Cerebellar nuclear complex (tissue), 1 donor: ENCODE data around the gene ASPHD1.
"Not testable (repeated sequence)": the region's sequence is repeated elsewhere in the genome, so short reads cannot be mapped to it uniquely, and the experiment has no call there.

Experiments
- DNase-seq, 2 experiments: peaks; one replicate each; lab custom pipeline; 2025; lab: John Stamatoyannopoulos, UW

The ASPHD1 gene

DNA sequence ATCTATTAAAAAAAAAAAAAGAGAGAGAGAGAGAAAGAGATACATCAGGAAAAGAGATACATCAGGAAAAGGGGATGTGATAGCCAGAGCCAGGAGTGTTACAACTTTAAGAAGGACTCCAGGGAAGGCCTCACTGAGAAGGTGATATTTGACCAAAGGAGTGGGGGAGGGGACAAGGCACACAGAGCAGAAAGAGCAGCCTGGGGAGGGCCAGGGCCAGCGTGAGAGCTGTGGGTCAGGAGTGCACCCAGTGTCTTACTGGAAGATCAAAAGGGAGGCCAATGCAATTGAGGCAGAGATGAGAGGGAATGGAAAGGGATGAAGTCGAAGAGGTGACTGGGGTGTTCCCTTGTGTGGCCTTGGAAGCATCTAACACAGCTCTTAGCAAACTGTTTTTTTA lies 7.7 kb downstream of the ASPHD1 start:
- no peak for DNase-seq

- no peak for DNase-seq
Observed at GRCh38 chr16:29908719-29909220, 8.5 kb downstream of the ASPHD1 start.

- no peak for DNase-seq
Observed at GRCh38 chr16:29909391-29909790, 9.1 kb downstream of the ASPHD1 start.

DNA sequence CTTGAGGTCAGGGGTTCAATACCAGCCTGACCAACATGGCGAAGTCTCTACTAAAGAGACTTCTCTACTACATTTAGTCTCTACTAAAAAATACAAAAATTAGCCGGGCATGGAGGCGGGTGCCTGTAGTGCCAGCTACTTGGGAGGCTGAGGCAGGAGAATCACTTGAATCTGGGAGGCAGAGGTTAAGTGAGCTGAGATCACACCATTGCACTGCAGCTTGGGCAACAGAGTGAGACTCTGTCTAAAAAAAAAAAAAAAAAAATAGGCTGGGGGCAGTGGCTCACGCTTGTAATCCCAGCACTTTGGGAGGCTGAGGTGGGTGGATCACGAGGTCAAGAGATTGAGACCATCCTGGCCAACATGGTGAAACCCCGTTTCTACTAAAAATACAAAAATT lies 9.6 kb downstream of the ASPHD1 start:
- DNase-seq, result not testable (repeated sequence)

- no peak for DNase-seq
Observed at GRCh38 chr16:29910819-29911675, 10.8 kb downstream of the ASPHD1 start.

DNA sequence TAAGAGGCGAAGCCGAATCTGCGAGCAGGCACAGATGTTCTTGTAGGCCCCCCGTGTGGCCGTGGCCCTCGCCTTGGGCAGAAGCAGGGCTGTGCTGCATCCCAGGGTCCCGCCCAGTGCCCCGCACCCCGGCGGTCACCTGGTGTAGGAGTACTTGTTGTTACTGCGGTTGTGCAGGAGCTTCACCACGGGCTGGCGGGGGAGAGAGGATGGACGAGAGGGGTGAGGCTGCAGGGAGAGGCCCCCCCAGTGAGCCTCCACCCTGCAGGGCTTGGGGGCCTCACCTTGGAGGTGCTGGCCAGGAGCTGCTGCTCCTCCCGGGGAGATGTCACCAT lies 11.4 kb downstream of the ASPHD1 start:
- DNase-seq, result no peak

DNA sequence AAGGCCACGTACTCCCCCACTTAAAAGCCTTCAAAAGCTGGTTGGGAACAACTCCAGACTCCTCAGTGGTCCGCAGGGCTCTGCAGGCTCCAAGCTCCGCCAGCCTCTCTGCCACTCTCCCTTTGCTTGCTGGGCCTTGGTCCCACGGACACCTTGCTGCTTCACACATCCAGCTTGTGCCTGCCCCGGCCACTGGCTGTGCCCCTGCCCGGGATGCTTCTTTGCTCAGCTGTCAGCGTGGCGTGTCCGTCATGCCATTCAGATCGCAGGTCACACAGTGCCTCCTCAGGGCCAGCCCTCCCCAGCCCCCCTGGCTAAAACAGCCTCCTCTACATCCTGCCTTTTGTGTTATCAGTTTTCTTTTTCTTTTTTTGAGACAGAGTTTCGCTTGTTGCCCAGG lies 11.8 kb downstream of the ASPHD1 start:
- no peak for DNase-seq

DNA sequence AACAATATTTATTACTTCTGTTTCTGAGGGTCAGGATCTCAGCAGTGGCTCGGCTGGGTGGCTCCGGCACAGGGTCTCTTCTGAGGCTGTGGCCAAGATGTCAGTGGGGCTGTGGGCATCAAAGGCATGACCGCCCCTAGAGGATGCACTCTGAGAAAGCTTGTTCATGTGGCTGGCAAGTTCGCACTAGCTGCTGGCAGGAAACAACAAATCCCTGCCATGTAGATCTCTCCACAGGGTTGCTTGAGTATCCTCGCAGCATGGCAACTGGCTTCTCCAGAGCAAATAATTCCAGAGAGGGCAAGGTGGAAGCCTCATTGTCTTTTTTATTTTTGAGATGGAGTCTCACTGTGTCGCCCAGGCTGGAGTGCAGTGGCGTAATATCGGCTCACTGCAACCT lies 13.2 kb downstream of the ASPHD1 start:
- DNase-seq, result no peak

GRCh38 chr16:29915590-29916247 lies 15.4 kb downstream of the ASPHD1 start:
- no peak for DNase-seq

- no peak for DNase-seq
Observed at GRCh38 chr16:29916979-29917378, 16.7 kb downstream of the ASPHD1 start.

DNA sequence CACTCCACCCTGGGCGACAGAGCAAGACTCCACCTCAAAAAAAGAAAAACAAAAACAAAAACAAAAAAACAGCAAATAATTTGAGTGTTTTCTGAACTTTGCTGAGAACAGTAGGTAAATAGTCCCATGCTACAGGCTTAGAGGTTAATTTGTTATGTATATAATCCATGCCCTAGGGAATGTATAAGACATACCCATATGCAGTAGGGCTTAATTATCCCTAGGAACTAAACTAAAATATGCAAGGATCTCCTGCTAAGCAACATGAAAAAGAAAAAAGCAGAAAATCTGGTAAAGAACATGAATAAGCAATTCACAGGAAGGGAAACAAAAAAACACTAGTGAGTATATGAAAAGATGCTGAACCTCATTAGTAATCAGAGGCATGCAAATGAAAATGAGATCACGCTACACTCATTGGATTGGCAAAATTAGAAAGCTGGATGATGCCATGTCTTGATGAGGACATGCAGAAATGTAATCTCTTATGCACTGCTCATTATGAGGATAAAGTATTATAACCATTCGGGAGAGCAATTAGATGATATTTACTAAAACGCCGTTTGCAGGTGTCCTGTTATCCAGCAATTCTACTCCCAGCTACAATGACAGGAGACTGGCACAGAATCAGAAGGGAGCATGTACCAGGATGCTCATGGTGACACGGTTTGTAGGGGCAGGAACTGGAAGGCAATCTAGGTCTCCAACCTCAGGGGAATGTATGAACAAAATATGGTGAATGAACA lies 20.2 kb downstream of the ASPHD1 start:
- DNase-seq, result no peak

DNA sequence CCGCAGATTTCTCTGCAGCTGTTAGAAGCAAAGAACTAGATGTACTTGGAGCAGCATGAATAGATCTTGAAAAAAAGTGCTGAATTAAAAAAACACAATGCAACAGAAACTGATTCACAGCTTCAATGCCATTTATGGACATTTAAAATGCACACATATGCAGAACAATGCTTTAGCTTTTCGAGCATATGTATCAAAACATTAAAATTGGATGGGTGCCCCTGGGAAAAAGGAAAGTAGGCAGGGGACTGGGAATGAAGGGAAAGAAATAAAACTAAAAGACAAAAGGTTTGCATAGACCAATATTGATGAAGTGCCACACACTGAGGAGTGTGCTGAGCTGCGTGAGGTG lies 20.7 kb downstream of the ASPHD1 start:
- no peak for DNase-seq

- DNase-seq, result no peak
Observed at GRCh38 chr16:29922326-29922725, 22.0 kb downstream of the ASPHD1 start.

GRCh38 chr16:29922986-29923501 lies 22.8 kb downstream of the ASPHD1 start:
- no peak for DNase-seq

DNA sequence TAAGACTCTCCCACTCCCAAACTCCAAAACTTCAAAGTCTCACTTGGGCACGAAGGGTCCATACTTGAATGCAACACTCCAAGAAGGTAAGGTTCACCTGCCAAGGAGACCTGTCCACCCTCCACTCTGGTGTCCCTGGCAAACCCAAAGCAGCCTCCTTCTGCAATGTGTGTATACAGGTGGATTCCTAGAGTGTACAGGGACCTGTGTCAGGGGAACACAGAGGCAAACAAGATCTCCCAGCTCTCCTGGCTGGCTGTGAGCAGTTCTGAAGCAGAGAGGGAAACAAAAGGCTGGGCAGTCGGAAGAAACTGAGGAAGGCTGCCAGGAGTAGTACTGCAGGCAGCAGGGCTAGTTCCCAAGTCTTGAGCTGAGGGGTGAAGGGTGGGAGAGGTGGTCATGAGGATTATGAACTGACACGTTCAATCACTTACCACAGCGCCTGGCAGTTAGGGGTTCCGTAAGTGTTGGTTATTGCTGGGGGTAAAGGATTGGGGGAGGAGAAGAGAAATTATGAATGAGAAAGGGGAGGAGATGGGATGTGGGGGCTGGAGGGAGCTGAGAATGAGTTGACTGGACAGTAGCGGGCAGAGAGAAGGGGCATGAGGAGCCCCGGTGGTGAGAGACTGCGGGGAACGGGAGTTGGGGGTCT lies 24.9 kb downstream of the ASPHD1 start:
- no peak for DNase-seq

DNA sequence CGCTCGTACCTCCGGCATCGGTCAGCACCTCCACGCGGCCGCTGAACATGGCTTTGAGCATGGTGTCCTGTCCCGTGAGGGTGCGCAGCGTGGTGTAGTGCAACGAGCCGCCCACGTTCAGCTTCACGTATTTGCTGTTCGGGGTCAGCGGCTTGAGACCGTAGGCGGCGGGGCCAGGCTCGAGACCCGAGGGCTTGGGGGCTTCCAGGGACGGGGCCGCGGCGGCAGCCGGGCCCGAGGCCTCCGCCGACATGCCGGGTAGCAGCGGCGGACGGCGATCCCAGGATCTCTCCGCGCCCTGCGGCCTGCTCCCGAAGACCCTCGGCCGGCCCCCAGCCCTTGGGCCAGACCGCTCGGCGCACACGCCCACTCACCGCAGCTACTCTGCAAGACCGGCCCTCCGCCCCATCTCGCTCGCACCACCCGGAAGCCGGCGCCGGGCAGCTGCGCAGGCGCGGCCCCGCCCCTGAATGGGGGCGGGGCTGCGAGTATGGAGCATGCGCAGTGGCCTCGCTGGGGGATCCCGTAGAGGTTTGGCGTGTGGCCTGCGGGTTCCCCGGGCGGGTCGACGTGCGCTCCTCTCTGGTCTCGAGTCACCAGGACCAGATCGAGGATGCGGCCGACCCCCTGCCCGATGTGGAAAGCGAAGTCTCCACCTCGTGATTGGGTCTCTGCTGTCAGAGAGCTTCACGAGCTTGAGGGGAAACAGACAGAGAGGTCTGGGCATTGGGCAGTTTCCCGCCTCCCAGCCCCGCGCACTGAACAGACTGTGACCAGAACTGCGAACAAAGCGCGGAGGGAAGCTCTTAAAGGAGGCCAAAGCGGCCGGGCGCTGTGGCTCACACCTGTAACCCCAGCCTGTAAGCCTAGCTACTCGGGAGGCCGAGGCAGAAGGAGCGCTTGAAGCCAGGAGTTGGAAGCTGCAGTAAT lies 25.8 kb downstream of the ASPHD1 start, which contains the start of gene KCTD13:
TSS of gene KCTD13 (minus strand) at position 446 of the 930 bp plus-strand sequence. CDS start at position 253, 193 bp downstream.
- DNase-seq, result peak in 1 of 2 experiments; percentile 61

GRCh38 chr16:29926711-29927052 lies 26.4 kb downstream of the ASPHD1 start:
- peak in 1 of 2 experiments; percentile 7 for DNase-seq

- DNase-seq, result no peak
Observed at GRCh38 chr16:29927070-29927905, 27.0 kb downstream of the ASPHD1 start.

DNA sequence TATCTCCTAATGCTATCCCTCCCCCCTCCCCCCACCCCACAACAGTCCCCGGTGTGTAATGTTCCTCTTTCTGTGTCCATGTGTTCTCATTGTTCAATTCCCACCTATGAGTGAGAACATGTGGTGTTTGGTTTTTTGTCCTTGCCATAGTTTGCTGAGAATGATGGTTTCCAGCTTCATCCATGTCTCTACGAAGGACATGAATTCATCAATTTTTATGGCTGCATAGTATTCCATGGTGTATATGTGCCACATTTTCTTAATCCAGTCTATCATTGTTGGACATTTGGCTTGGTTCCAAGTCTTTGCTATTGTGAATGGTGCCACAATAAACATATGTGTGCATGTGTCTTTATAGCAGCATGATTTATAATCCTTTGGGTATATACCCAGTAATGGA lies 31.5 kb downstream of the ASPHD1 start:
- not testable (repeated sequence) for DNase-seq

- DNase-seq, result no peak
Observed at GRCh38 chr16:29940656-29941055, 40.4 kb downstream of the ASPHD1 start.
